ENCODE results near the gene MAPK4.

MAPK4 gene

DNA sequence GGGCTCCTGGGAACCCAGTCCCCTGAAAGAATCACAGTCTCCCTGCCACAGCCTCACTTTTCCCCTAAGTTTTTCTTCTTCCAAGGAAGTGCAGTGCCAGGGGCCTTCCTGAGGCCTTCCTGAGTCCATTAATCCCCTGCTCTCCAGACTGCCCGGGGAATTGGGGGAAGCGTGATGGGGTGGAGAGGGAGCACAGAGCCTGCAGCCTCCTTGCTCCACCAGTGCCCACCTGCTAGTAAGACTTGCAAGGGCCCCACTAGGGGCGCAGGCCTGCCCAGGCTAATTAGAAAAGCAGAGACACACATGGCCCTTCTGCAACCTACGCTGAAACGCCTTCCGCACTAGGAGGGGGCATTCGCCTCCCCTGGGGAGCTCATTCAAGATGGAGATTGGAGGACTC is 149.3 kb downstream of the MAPK4 start:
- DNase-seq (ENCODE audit: low read depth in 1 of 2, low spot score in 1 of 2), result no peak
- H3K4me3 ChIP-seq (replicated peaks; ENCODE audit: insufficient read depth, low read length), result no peak overlapping the region
- no peaks in the 10 kb centered on the region for H3K27me3 ChIP-seq (ENCODE audit: insufficient read depth, poor library complexity, severe bottlenecking)
- TF ChIP-seq, protein P1, sequence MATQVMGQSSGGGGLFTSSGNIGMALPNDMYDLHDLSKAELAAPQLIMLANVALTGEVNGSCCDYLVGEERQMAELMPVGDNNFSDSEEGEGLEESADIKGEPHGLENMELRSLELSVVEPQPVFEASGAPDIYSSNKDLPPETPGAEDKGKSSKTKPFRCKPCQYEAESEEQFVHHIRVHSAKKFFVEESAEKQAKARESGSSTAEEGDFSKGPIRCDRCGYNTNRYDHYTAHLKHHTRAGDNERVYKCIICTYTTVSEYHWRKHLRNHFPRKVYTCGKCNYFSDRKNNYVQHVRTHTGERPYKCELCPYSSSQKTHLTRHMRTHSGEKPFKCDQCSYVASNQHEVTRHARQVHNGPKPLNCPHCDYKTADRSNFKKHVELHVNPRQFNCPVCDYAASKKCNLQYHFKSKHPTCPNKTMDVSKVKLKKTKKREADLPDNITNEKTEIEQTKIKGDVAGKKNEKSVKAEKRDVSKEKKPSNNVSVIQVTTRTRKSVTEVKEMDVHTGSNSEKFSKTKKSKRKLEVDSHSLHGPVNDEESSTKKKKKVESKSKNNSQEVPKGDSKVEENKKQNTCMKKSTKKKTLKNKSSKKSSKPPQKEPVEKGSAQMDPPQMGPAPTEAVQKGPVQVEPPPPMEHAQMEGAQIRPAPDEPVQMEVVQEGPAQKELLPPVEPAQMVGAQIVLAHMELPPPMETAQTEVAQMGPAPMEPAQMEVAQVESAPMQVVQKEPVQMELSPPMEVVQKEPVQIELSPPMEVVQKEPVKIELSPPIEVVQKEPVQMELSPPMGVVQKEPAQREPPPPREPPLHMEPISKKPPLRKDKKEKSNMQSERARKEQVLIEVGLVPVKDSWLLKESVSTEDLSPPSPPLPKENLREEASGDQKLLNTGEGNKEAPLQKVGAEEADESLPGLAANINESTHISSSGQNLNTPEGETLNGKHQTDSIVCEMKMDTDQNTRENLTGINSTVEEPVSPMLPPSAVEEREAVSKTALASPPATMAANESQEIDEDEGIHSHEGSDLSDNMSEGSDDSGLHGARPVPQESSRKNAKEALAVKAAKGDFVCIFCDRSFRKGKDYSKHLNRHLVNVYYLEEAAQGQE (IDR thresholded peaks at IDR 0.05; ENCODE audit: insufficient replicate concordance, low read depth), result no peak
- TF ChIP-seq POLR2AphosphoS5 (IDR thresholded peaks at IDR 0.05; ENCODE audit: low read depth) (no peak), SPI1 (IDR thresholded peaks at IDR 0.05; ENCODE audit: borderline replicate concordance, low read depth) (no peak), GABPA (IDR thresholded peaks at IDR 0.05; ENCODE audit: low read depth) (no peak)
- TF ChIP-seq, protein P2, sequence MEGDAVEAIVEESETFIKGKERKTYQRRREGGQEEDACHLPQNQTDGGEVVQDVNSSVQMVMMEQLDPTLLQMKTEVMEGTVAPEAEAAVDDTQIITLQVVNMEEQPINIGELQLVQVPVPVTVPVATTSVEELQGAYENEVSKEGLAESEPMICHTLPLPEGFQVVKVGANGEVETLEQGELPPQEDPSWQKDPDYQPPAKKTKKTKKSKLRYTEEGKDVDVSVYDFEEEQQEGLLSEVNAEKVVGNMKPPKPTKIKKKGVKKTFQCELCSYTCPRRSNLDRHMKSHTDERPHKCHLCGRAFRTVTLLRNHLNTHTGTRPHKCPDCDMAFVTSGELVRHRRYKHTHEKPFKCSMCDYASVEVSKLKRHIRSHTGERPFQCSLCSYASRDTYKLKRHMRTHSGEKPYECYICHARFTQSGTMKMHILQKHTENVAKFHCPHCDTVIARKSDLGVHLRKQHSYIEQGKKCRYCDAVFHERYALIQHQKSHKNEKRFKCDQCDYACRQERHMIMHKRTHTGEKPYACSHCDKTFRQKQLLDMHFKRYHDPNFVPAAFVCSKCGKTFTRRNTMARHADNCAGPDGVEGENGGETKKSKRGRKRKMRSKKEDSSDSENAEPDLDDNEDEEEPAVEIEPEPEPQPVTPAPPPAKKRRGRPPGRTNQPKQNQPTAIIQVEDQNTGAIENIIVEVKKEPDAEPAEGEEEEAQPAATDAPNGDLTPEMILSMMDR (IDR thresholded peaks at IDR 0.05; ENCODE audit: insufficient read depth, low read length), result no peak
- no peak overlapping the region for H3K27ac ChIP-seq (replicated peaks)

DNA sequence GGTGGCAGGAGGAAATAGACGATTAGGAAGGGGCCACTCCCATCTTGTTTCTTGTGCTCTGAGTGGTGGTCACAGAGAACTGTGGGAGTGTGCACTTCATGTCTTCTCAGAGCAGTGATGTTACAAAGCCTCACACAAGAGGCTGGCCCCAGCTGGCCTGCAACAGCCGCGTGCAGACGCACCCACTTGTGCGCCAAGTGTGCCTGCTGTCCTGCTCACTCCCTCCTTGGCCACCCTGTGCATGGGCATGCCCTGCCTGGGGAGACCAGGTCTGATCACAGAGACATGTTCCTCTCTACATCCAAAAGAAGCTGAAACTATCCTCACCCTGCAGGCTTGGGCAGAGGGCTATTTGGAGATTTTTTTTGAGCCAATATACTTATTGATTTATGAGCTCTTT is 151.5 kb downstream of the MAPK4 start:
- TF ChIP-seq POLR2AphosphoS5 (IDR thresholded peaks at IDR 0.05; ENCODE audit: low read depth) (no peak), SPI1 (IDR thresholded peaks at IDR 0.05; ENCODE audit: borderline replicate concordance, low read depth) (no peak), GABPA (IDR thresholded peaks at IDR 0.05; ENCODE audit: low read depth) (no peak)
- TF ChIP-seq, protein P2 (IDR thresholded peaks at IDR 0.05; ENCODE audit: insufficient read depth, low read length), result no peak
- TF ChIP-seq, protein P1 (IDR thresholded peaks at IDR 0.05; ENCODE audit: insufficient replicate concordance, low read depth), result no peak
- no peak overlapping the region for H3K4me3 ChIP-seq (replicated peaks; ENCODE audit: insufficient read depth, low read length)
- no peak for DNase-seq (ENCODE audit: low read depth in 1 of 2, low spot score in 1 of 2)
- no peaks in the 10 kb centered on the region for H3K27me3 ChIP-seq (ENCODE audit: insufficient read depth, poor library complexity, severe bottlenecking)
- no peak overlapping the region for H3K27ac ChIP-seq (replicated peaks)

DNA sequence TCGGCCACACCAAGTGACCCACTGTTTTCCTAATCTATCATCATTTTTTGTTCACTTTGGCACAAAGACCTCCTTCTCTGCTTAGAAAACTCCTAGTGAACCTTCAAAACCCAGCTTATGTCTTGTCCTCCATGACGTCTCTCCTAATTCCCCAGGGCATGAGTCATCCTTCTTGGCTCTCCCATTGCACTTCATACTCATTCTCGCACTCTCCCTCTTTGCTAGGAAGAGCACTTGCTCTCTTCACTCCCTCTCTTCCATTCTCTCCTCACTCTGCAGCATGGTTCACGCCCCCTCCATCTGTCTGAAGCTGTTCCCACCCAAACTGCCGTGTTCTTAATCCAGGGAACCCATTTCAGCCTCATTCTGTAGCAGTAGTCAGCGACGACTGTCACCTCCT is 156.0 kb downstream of the MAPK4 start:
- H3K27me3 ChIP-seq (ENCODE audit: insufficient read depth, poor library complexity, severe bottlenecking), result peaks cover 2% of the 10 kb centered on the region
- no peak for DNase-seq (ENCODE audit: low read depth in 1 of 2, low spot score in 1 of 2)
- H3K4me3 ChIP-seq (replicated peaks; ENCODE audit: insufficient read depth, low read length), result no peak overlapping the region
- TF ChIP-seq, protein P2 (IDR thresholded peaks at IDR 0.05; ENCODE audit: insufficient read depth, low read length), result no peak
- TF ChIP-seq, protein P1 (IDR thresholded peaks at IDR 0.05; ENCODE audit: insufficient replicate concordance, low read depth), result no peak
- TF ChIP-seq SPI1 (IDR thresholded peaks at IDR 0.05; ENCODE audit: borderline replicate concordance, low read depth) (no peak), POLR2AphosphoS5 (IDR thresholded peaks at IDR 0.05; ENCODE audit: low read depth) (no peak), GABPA (IDR thresholded peaks at IDR 0.05; ENCODE audit: low read depth) (no peak)
- H3K27ac ChIP-seq (replicated peaks), result no peak overlapping the region
